ENCODE measurements around the gene HSPB6. TPM values are rescaled to one million over a fixed set of nuclear protein-coding genes. Genes with fewer than 3 reads are reported as not detected.

Gene HSPB6
- total RNA-seq, 1 experiment from 2014 or later, result 0.87 TPM

DNA sequence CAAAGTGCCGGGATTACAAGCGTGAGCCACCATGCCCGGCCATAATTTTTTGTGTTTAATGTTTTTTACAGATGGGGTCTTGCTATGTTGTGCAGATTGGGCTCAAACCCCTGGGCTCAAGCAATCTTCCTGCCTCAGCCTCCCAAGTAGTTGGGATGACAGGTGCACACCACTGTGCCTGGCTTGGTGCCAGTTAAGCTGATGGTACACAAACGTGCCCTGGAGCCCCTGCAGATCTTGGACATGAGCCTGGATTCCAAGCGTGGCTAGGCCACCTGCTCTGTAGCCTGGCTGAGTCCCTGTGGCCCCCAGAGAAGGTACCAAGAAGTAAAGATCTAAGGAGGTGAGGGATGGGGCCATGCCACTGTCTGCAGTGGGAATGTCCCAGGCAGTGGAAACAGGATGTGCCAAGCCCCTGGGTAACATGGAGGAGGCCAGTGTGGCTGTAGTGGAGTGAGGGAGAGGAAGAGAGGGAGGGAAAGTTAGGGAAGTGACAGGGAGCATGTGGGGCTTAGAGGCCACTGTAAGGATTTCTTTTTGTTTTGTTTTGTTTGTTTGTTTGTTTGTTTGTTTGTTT is 48.8 kb upstream of the HSPB6 start:
- Histone ChIP-seq H3K27me3 (ENCODE audit: control insufficient read depth, insufficient read depth, low read length) (no peaks in the 10 kb centered on the region), H3K36me3 (ENCODE audit: control insufficient read depth, insufficient read depth, low read length) (no peaks in the 10 kb centered on the region), H3K4me1 (ENCODE audit: control insufficient read depth, insufficient read depth, low read length) (no peaks in the 10 kb centered on the region), H3K4me3 (ENCODE audit: low read depth in 2 of 2, low read length in 2 of 2) (no peak overlapping the region), H3K27ac (ENCODE audit: low read length) (no peak overlapping the region), H3K9me3 (ENCODE audit: control insufficient read depth, insufficient read depth, low read depth, low read length) (no peaks in the 10 kb centered on the region)
- DNase-seq (ENCODE audit: low read depth, low spot score), result no peak
- TF ChIP-seq SIN3A (IDR thresholded peaks at IDR 0.05; ENCODE audit: borderline replicate concordance, insufficient read depth, low read depth, low read length), result no peak
- no peak for TF ChIP-seq TCF7L2 (IDR thresholded peaks at IDR 0.05; ENCODE audit: low read depth, low read length)
- TF ChIP-seq, protein P1, sequence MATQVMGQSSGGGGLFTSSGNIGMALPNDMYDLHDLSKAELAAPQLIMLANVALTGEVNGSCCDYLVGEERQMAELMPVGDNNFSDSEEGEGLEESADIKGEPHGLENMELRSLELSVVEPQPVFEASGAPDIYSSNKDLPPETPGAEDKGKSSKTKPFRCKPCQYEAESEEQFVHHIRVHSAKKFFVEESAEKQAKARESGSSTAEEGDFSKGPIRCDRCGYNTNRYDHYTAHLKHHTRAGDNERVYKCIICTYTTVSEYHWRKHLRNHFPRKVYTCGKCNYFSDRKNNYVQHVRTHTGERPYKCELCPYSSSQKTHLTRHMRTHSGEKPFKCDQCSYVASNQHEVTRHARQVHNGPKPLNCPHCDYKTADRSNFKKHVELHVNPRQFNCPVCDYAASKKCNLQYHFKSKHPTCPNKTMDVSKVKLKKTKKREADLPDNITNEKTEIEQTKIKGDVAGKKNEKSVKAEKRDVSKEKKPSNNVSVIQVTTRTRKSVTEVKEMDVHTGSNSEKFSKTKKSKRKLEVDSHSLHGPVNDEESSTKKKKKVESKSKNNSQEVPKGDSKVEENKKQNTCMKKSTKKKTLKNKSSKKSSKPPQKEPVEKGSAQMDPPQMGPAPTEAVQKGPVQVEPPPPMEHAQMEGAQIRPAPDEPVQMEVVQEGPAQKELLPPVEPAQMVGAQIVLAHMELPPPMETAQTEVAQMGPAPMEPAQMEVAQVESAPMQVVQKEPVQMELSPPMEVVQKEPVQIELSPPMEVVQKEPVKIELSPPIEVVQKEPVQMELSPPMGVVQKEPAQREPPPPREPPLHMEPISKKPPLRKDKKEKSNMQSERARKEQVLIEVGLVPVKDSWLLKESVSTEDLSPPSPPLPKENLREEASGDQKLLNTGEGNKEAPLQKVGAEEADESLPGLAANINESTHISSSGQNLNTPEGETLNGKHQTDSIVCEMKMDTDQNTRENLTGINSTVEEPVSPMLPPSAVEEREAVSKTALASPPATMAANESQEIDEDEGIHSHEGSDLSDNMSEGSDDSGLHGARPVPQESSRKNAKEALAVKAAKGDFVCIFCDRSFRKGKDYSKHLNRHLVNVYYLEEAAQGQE (IDR thresholded peaks at IDR 0.05; ENCODE audit: insufficient read depth in 1 of 2, low read depth in 2 of 2, low read length in 1 of 2), result no peak
- TF ChIP-seq, protein P2, sequence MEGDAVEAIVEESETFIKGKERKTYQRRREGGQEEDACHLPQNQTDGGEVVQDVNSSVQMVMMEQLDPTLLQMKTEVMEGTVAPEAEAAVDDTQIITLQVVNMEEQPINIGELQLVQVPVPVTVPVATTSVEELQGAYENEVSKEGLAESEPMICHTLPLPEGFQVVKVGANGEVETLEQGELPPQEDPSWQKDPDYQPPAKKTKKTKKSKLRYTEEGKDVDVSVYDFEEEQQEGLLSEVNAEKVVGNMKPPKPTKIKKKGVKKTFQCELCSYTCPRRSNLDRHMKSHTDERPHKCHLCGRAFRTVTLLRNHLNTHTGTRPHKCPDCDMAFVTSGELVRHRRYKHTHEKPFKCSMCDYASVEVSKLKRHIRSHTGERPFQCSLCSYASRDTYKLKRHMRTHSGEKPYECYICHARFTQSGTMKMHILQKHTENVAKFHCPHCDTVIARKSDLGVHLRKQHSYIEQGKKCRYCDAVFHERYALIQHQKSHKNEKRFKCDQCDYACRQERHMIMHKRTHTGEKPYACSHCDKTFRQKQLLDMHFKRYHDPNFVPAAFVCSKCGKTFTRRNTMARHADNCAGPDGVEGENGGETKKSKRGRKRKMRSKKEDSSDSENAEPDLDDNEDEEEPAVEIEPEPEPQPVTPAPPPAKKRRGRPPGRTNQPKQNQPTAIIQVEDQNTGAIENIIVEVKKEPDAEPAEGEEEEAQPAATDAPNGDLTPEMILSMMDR (IDR thresholded peaks at IDR 0.05), result no peak
- ChIA-PET POLR2A (no interaction called here), CTCF (no interaction called here)
- intact Hi-C loops (cut with micrococcal nuclease; ENCODE audit: unreplicated experiment), result no loop called here
- no TSS peak for BruUV-seq (replicated peaks)
- in situ Hi-C loops (cut with HindIII; ENCODE audit: low pct_unique_long_range_greater_than_20kb, low sequenced_read_pairs), result no loop called here
- ATAC-seq, result no peak

DNA sequence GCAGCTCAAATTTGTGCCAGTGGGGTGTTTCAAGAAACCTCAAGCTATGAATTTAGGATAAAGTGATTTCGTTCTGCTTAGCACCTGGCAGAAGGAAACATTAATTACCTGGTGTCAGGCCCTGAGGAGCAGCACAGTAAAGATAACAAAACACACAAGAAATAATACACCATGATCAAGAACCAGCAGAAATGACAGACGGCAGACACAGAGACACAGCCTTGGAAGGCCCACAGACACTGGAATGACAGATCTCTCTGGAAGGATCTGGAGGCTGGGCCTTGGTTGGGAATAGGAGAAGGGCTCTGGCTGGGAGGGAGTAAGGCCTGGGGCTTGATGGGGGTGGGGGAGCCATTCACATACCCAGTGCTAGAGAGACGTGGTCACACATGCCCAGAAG is 45.0 kb upstream of the HSPB6 start:
- TF ChIP-seq, protein P2 (IDR thresholded peaks at IDR 0.05), result no peak
- TF ChIP-seq, protein P1 (IDR thresholded peaks at IDR 0.05; ENCODE audit: insufficient read depth in 1 of 2, low read depth in 2 of 2, low read length in 1 of 2), result no peak
- TF ChIP-seq SIN3A (IDR thresholded peaks at IDR 0.05; ENCODE audit: borderline replicate concordance, insufficient read depth, low read depth, low read length) (no peak), TCF7L2 (IDR thresholded peaks at IDR 0.05; ENCODE audit: low read depth, low read length) (no peak), POLR2AphosphoS5 (IDR thresholded peaks at IDR 0.05; ENCODE audit: low read depth, low read length) (no peak)
- DNase-seq (ENCODE audit: low read depth, low spot score) (no peak), ATAC-seq (no peak)
- no TSS peak for BruUV-seq (replicated peaks)
- no peak overlapping the region for H3K27ac ChIP-seq (ENCODE audit: low read length)
- no peak overlapping the region for H3K4me3 ChIP-seq (ENCODE audit: low read depth in 2 of 2, low read length in 2 of 2)
- H3K9me3 ChIP-seq (ENCODE audit: control insufficient read depth, insufficient read depth, low read depth, low read length), result no peaks in the 10 kb centered on the region
- POLR2A ChIA-PET, result interaction anchor here (0.6 kb wide), 2 partner anchors 34 to 81 kb away, joined by 4 to 5 read pairs; no protein-coding TSS in a partner anchor
- no peaks in the 10 kb centered on the region for H3K36me3 ChIP-seq (ENCODE audit: control insufficient read depth, insufficient read depth, low read length)
- H3K27me3 ChIP-seq (ENCODE audit: control insufficient read depth, insufficient read depth, low read length), result no peaks in the 10 kb centered on the region
- intact Hi-C loops (cut with micrococcal nuclease; ENCODE audit: unreplicated experiment) (no loop called here), in situ Hi-C loops (cut with HindIII; ENCODE audit: low pct_unique_long_range_greater_than_20kb, low sequenced_read_pairs) (no loop called here)
- H3K4me1 ChIP-seq (ENCODE audit: control insufficient read depth, insufficient read depth, low read length), result no peaks in the 10 kb centered on the region
- CTCF ChIA-PET, result no interaction called here
